ENCODE measurements around the gene NRIP1. TPM values are rescaled to one million over a fixed set of nuclear protein-coding genes. Genes with fewer than 3 reads are reported as not detected.

The NRIP1 gene
- total RNA-seq, 6 donors from 2014 or later, result 10.5 to 47.2 (median 34.8) TPM

DNA sequence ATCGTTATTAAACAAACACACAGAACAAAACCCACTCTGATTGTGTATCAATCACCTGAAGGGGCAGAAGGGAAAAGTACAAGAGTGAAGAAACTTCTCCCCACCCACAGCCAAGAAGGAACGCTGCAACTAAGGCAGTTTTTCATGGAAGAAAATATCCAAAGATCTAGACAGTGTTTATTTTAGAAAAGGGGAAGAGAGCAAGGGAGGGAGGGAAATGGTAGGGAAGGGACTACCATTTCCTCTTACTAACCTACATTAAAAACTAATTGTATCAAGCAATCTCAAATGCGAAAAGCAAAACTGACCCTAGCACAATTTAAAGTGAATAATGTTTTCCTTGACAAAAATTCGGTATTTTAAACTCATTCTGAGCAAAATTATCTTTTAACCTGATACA, 3.5 kb downstream of the NRIP1 start:
- peaks cover 52 to 65% (median 57%) of the 10 kb centered on the region in 4 donors for H3K4me1 ChIP-seq
- H3K27ac ChIP-seq, result peak overlapping the region in 2 of 4 donors; percentile 18 to 28
- no peaks in the 10 kb centered on the region for H3K27me3 ChIP-seq
- no peaks in the 10 kb centered on the region for H3K36me3 ChIP-seq
- no peak for TF ChIP-seq POLR2AphosphoS5 (IDR thresholded peaks at IDR 0.05)
- 29 to 32% methylated on average over 4 of the region's 4 CpGs for WGBS, 2 donors
- no peaks in the 10 kb centered on the region for H3K9me3 ChIP-seq
- ATAC-seq (ENCODE audit: low FRiP score in 2 of 2) (no peak), DNase-seq (no peak)
- no peak overlapping the region for H3K4me3 ChIP-seq

DNA sequence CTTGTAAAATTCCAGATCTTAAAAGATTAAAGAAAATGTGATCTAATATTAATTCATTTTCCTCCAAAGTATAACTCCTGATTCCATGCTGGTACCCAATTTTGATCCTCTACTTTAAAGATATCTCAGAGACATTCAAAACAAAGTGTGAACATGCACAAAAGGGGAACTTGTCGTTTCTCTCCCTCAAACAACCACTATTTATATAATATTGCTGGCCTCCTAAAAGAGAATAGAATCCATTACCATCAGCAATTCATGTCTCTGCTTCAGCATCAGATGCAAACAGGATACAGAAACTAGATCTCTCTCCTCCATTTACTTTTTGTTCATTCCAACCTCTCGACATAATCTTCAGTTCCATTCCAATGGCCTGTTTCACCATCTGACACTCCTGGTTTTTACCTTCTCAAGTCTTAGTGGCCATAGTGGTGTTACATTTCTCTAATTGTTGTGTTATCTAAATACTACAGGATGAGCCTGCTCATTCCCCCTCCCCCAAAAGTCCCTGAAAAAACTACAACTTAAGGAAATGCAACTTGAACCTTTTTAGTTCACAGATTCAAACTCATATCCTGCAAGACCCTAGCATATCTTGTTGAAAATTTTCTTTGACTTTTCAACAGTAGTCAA, 4.1 kb downstream of the NRIP1 start:
- ATAC-seq (ENCODE audit: low FRiP score in 2 of 2), result no peak
- H3K9me3 ChIP-seq, result no peaks in the 10 kb centered on the region
- 43 to 60% methylated on average over 2 of the region's 2 CpGs for WGBS, 2 donors
- DNase-seq, result no peak
- H3K4me3 ChIP-seq, result no peak overlapping the region
- TF ChIP-seq POLR2A (IDR thresholded peaks at IDR 0.05) (no peak), EP300 (IDR thresholded peaks at IDR 0.05) (no peak), CTCF (IDR thresholded peaks at IDR 0.05) (no peak), POLR2AphosphoS5 (IDR thresholded peaks at IDR 0.05) (no peak)
- peak overlapping the region in 2 of 4 donors; percentile 18 to 28 for H3K27ac ChIP-seq
- H3K36me3 ChIP-seq, result no peaks in the 10 kb centered on the region
- peaks cover 52 to 66% (median 57%) of the 10 kb centered on the region in 4 donors for H3K4me1 ChIP-seq
- H3K27me3 ChIP-seq, result no peaks in the 10 kb centered on the region

DNA sequence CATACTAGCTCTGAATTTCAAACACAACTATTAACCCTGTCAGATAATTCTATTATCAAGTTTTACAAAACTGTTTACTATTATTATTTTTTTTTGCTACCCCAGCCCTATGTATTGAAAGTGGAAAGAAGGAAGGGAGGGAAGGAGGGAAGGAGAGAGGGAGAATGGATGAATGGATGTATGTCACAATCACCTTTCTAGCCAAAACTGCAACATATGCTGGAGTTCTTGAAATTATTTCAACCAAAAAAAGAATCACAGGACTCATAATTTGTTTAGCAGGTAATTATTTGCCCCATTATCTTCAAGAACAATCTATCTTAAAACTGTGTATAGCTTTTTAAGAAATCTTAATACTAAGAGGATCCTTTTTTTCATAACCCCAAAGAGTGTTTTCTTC, 5.4 kb downstream of the NRIP1 start:
- H3K9me3 ChIP-seq, result no peaks in the 10 kb centered on the region
- H3K27me3 ChIP-seq, result no peaks in the 10 kb centered on the region
- peaks cover 52 to 76% (median 60%) of the 10 kb centered on the region in 4 donors for H3K4me1 ChIP-seq
- H3K27ac ChIP-seq, result no peak overlapping the region
- no peaks in the 10 kb centered on the region for H3K36me3 ChIP-seq
- TF ChIP-seq POLR2A (IDR thresholded peaks at IDR 0.05), result no peak
- TF ChIP-seq EP300 (IDR thresholded peaks at IDR 0.05), result no peak
- no peak for TF ChIP-seq POLR2AphosphoS5 (IDR thresholded peaks at IDR 0.05)
- no peak for TF ChIP-seq CTCF (IDR thresholded peaks at IDR 0.05)
- DNase-seq (no peak), ATAC-seq (ENCODE audit: low FRiP score in 2 of 2) (no peak)
- H3K4me3 ChIP-seq, result no peak overlapping the region

GRCh38 chr21:15058854-15059263, 5.9 kb downstream of the NRIP1 start:
- ATAC-seq (ENCODE audit: low FRiP score in 2 of 2) (peak in 1 of 2 donors; percentile 16), DNase-seq (no peak)
- Histone ChIP-seq H3K4me1 (peaks cover 52 to 77% (median 60%) of the 10 kb centered on the region in 4 donors), H3K27me3 (no peaks in the 10 kb centered on the region), H3K9me3 (no peaks in the 10 kb centered on the region), H3K4me3 (no peak overlapping the region), H3K36me3 (no peaks in the 10 kb centered on the region), H3K27ac (no peak overlapping the region)
- TF ChIP-seq POLR2AphosphoS5 (IDR thresholded peaks at IDR 0.05) (no peak), EP300 (IDR thresholded peaks at IDR 0.05) (no peak), CTCF (IDR thresholded peaks at IDR 0.05) (no peak), POLR2A (IDR thresholded peaks at IDR 0.05) (no peak)
- WGBS, 2 donors, result 66 to 69% methylated on average over 2 of the region's 2 CpGs

DNA sequence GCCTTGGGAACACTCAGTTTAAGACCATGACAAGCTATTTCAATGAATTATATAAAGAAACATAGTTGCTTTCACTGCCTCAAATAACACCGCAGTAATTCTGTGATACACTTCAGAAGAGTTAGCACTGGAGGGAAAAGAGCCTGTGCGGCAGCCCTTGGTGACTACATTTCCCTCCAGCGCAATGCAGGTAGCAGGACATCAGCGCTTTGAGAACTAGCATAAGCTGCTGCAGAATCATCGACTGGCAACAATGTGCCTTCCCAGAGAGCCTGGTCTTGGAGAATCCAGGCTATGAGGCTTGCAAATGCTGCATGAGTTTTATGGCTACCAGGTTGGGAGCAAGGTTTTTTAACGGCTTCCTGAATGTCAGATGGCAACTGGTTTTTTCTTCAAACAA, 7.5 kb downstream of the NRIP1 start:
- H3K36me3 ChIP-seq, result no peaks in the 10 kb centered on the region
- H3K4me3 ChIP-seq, result no peak overlapping the region
- no peak overlapping the region for H3K27ac ChIP-seq
- H3K27me3 ChIP-seq, result no peaks in the 10 kb centered on the region
- TF ChIP-seq POLR2AphosphoS5 (IDR thresholded peaks at IDR 0.05), result no peak
- TF ChIP-seq POLR2A (IDR thresholded peaks at IDR 0.05), result no peak
- TF ChIP-seq CTCF (IDR thresholded peaks at IDR 0.05), result no peak
- TF ChIP-seq EP300 (IDR thresholded peaks at IDR 0.05), result no peak
- DNase-seq, result no peak
- peaks cover 42 to 76% (median 53%) of the 10 kb centered on the region in 4 donors for H3K4me1 ChIP-seq
- WGBS, 2 donors, result 32 to 64% methylated on average over 6 of the region's 6 CpGs
- ATAC-seq (ENCODE audit: low FRiP score in 2 of 2), result no peak
- H3K9me3 ChIP-seq, result no peaks in the 10 kb centered on the region

All from upper lobe of left lung (tissue), 6 donors.